WERI-Rb-1 (cell line): ENCODE measurements around the gene AHCYL1.

Experiments used
- DNase-seq: peaks from one replicate; pipeline ENCODE4 v3.0.0-alpha.2; 2020
- H3K27ac ChIP-seq: fragments of 250-450 bp; sonication (Bioruptor Pico); 2 replicates; pipeline ENCODE4 v1.5.1; 2020; ENCODE audit warnings: mild to moderate bottlenecking, moderate library complexity
- H3K27me3 ChIP-seq: fragments of 250-450 bp; sonication (Bioruptor Pico); 2 replicates; pipeline ENCODE4 v1.5.1; 2021; ENCODE audit warnings: mild to moderate bottlenecking, low read depth, moderate library complexity; ENCODE audit not compliant: insufficient read depth, severe bottlenecking
- H3K36me3 ChIP-seq: fragments of 250-450 bp; sonication (Bioruptor Pico); 2 replicates; pipeline ENCODE4 v1.5.1; 2020; ENCODE audit warnings: mild to moderate bottlenecking, moderate library complexity
- H3K4me3 ChIP-seq: 2 replicates; pipeline ENCODE4 v1.5.1; 2011; ENCODE audit warnings: low read depth, mild to moderate bottlenecking, control low read depth, low read length
- H3K9me3 ChIP-seq: fragments of 250-450 bp; sonication (Bioruptor Pico); 2 replicates; pipeline ENCODE4 v1.5.1; 2021; ENCODE audit warnings: mild to moderate bottlenecking, moderate library complexity; ENCODE audit not compliant: severe bottlenecking
- CTCF ChIP-seq: IDR thresholded peaks from 2 replicates; pipeline ENCODE4 v1.5.1; 2011; ENCODE audit warnings: low read depth, mild to moderate bottlenecking, control low read depth, inconsistent platforms, low read length

Gene AHCYL1

GRCh38 chr1:110040548-110040947 is 56.0 kb downstream of the AHCYL1 start:
- no peak overlapping the region for H3K4me3 ChIP-seq
- peaks cover 92% of the 10 kb centered on the region for H3K36me3 ChIP-seq
- no peak overlapping the region for H3K27ac ChIP-seq
- no peak for TF ChIP-seq CTCF
- DNase-seq, result no peak
- H3K27me3 ChIP-seq, result no peaks in the 10 kb centered on the region
- H3K9me3 ChIP-seq, result no peaks in the 10 kb centered on the region

GRCh38 chr1:110043016-110043415 is 58.5 kb downstream of the AHCYL1 start:
- no peak for DNase-seq
- Histone ChIP-seq H3K4me3 (no peak overlapping the region), H3K27me3 (no peaks in the 10 kb centered on the region), H3K9me3 (no peaks in the 10 kb centered on the region), H3K36me3 (peaks cover 100% of the 10 kb centered on the region), H3K27ac (no peak overlapping the region)
- no peak for TF ChIP-seq CTCF

GRCh38 chr1:110047463-110047862 is 62.9 kb downstream of the AHCYL1 start:
- Histone ChIP-seq H3K4me3 (no peak overlapping the region), H3K27ac (no peak overlapping the region), H3K9me3 (no peaks in the 10 kb centered on the region), H3K27me3 (no peaks in the 10 kb centered on the region), H3K36me3 (peaks cover 93% of the 10 kb centered on the region)
- TF ChIP-seq CTCF, result 0 out of 2 replicates have a peak, but pooled peaks have one; percentile 24
- no peak for DNase-seq

- H3K27me3 ChIP-seq, result no peaks in the 10 kb centered on the region
- H3K9me3 ChIP-seq, result no peaks in the 10 kb centered on the region
- no peak overlapping the region for H3K4me3 ChIP-seq
- no peak for TF ChIP-seq CTCF
- no peak for DNase-seq
- no peak overlapping the region for H3K27ac ChIP-seq
- H3K36me3 ChIP-seq, result peaks cover 93% of the 10 kb centered on the region
Observed at GRCh38 chr1:110048240-110048639, 63.7 kb downstream of the AHCYL1 start.

- H3K27me3 ChIP-seq, result no peaks in the 10 kb centered on the region
- no peak for TF ChIP-seq CTCF
- no peak for DNase-seq
- H3K27ac ChIP-seq, result peak overlapping the region; percentile 64
- peaks cover 93% of the 10 kb centered on the region for H3K36me3 ChIP-seq
- no peaks in the 10 kb centered on the region for H3K9me3 ChIP-seq
- H3K4me3 ChIP-seq, result no peak overlapping the region
Observed at GRCh38 chr1:110048923-110049601, 64.5 kb downstream of the AHCYL1 start.
